Measurements from ENCODE around the gene RHPN2. TPM values are rescaled to one million over a fixed set of nuclear protein-coding genes. Genes with fewer than 3 reads are reported as not detected.
"Not testable (repeated sequence)": the region's sequence is repeated elsewhere in the genome, so short reads cannot be mapped to it uniquely, and the experiment has no call there.

Gene RHPN2
- total RNA-seq, 1 experiment from 2014 or later, result 29.2 TPM

- H4K20me1 ChIP-seq (ENCODE audit: control insufficient read depth, insufficient read depth, insufficient read length), result no peaks in the 10 kb centered on the region
- no peak overlapping the region for H2AK5ac ChIP-seq (ENCODE audit: insufficient read length, low read length)
- no peaks in the 10 kb centered on the region for H3K23me2 ChIP-seq (ENCODE audit: insufficient read length, low read depth, low read length, poor library complexity, severe bottlenecking)
- H2BK20ac ChIP-seq (ENCODE audit: low read depth, low read length, poor library complexity, severe bottlenecking), result no peak overlapping the region
- no peak for TF ChIP-seq CTCF (conservative IDR thresholded peaks at IDR 0.05)
- H4K5ac ChIP-seq (ENCODE audit: insufficient read length, low read depth, low read length), result no peak overlapping the region
- H3K9me3 Mint-ChIP-seq, result no peaks in the 10 kb centered on the region
- peaks cover 28 to 74% (median 74%) of the 10 kb centered on the region in 3 experiments for H3K36me3 Mint-ChIP-seq (ENCODE audit: insufficient read depth in 1 of 3, low read depth in 3 of 3)
- H3K27me3 ChIP-seq (ENCODE audit: insufficient read depth, low read length), result no peaks in the 10 kb centered on the region
- H3K79me2 ChIP-seq (ENCODE audit: insufficient read depth, low read length), result no peaks in the 10 kb centered on the region
- no peaks in the 10 kb centered on the region for H3K79me1 ChIP-seq (ENCODE audit: insufficient read depth, low read depth, low read length, poor library complexity, severe bottlenecking)
- H3K4me1 Mint-ChIP-seq, result no peaks in the 10 kb centered on the region
- no peaks in the 10 kb centered on the region for H3K4me1 ChIP-seq (ENCODE audit: insufficient read depth, low read length)
- no peak overlapping the region for H3K4ac ChIP-seq (ENCODE audit: low read depth, low read length)
- no peak overlapping the region for H3K23ac ChIP-seq (ENCODE audit: insufficient read length, low read depth, low read length)
- no peak overlapping the region for H3K56ac ChIP-seq (ENCODE audit: insufficient read length, low read depth, low read length)
- no peak overlapping the region for H3K18ac ChIP-seq (ENCODE audit: insufficient read length, low read depth, low read length)
- H3K27ac Mint-ChIP-seq, result no peak overlapping the region; a peak in 1 of 7 replicates
- H3K27me3 Mint-ChIP-seq (ENCODE audit: low read depth), result no peaks in the 10 kb centered on the region
- no peak overlapping the region for H3K14ac ChIP-seq (ENCODE audit: insufficient read depth, low read length)
- no peak overlapping the region for H3K4me2 ChIP-seq (ENCODE audit: insufficient read depth, insufficient read length, low read length)
- H2AFZ ChIP-seq (ENCODE audit: low read length), result no peak overlapping the region
- no CpG with 5 or more reads among the region's 14 CpGs for WGBS (ENCODE audit: extremely low coverage, insufficient read length, low lambda C conversion rate)
- no peak overlapping the region for H2BK15ac ChIP-seq (ENCODE audit: low read depth, low read length)
- H2BK120ac ChIP-seq (ENCODE audit: low read depth, low read length, poor library complexity, severe bottlenecking), result no peak overlapping the region
- no peak overlapping the region for H3K4me3 Mint-ChIP-seq
- H4K8ac ChIP-seq (replicated peaks; ENCODE audit: insufficient read length, low read depth, low read length), result no peak overlapping the region
- H3K27ac ChIP-seq (ENCODE audit: insufficient read length, low read depth, low read length), result no peak overlapping the region
- no peak overlapping the region for H3T11ph ChIP-seq (ENCODE audit: low read length)
- H2BK12ac ChIP-seq (ENCODE audit: insufficient read length, low read depth, low read length), result no peak overlapping the region
- DNase-seq, result no peak
- H3K9ac ChIP-seq (ENCODE audit: extremely low read depth, insufficient read length, low read length), result no peak overlapping the region
- H3K9me3 ChIP-seq (ENCODE audit: control insufficient read depth, low read depth, low read length), result no peaks in the 10 kb centered on the region
- H2BK5ac ChIP-seq (ENCODE audit: insufficient read length, low read length), result no peak overlapping the region
- no peak overlapping the region for H4K91ac ChIP-seq (ENCODE audit: insufficient read length, low read depth, low read length)
Observed at GRCh38 chr19:32997716-32998355, 66.9 kb downstream of the RHPN2 start.

- H2AFZ ChIP-seq (ENCODE audit: low read length); H2AK5ac ChIP-seq (ENCODE audit: insufficient read length, low read length); H3K4me2 ChIP-seq (ENCODE audit: insufficient read depth, insufficient read length, low read length); H3K23me2 ChIP-seq (ENCODE audit: insufficient read length, low read depth, low read length, poor library complexity, severe bottlenecking); H3K9me3 ChIP-seq (ENCODE audit: control insufficient read depth, low read depth, low read length); H3K79me2 ChIP-seq (ENCODE audit: insufficient read depth, low read length); H2BK5ac ChIP-seq (ENCODE audit: insufficient read length, low read length); H3K4ac ChIP-seq (ENCODE audit: low read depth, low read length); H4K20me1 ChIP-seq (ENCODE audit: control insufficient read depth, insufficient read depth, insufficient read length); H2BK12ac ChIP-seq (ENCODE audit: insufficient read length, low read depth, low read length); H4K5ac ChIP-seq (ENCODE audit: insufficient read length, low read depth, low read length); H3K4me1 ChIP-seq (ENCODE audit: insufficient read depth, low read length); H4K8ac ChIP-seq (replicated peaks; ENCODE audit: insufficient read length, low read depth, low read length); H3K9me3 Mint-ChIP-seq; H3K23ac ChIP-seq (ENCODE audit: insufficient read length, low read depth, low read length); H3K9ac ChIP-seq (ENCODE audit: extremely low read depth, insufficient read length, low read length); H3K27me3 ChIP-seq (ENCODE audit: insufficient read depth, low read length); H3K4me1 Mint-ChIP-seq; H4K91ac ChIP-seq (ENCODE audit: insufficient read length, low read depth, low read length); H3K27me3 Mint-ChIP-seq (ENCODE audit: low read depth); H2BK20ac ChIP-seq (ENCODE audit: low read depth, low read length, poor library complexity, severe bottlenecking); H3K4me3 Mint-ChIP-seq; H3K27ac ChIP-seq (ENCODE audit: insufficient read length, low read depth, low read length); H2BK120ac ChIP-seq (ENCODE audit: low read depth, low read length, poor library complexity, severe bottlenecking); DNase-seq; H2BK15ac ChIP-seq (ENCODE audit: low read depth, low read length); H3K56ac ChIP-seq (ENCODE audit: insufficient read length, low read depth, low read length); H3K18ac ChIP-seq (ENCODE audit: insufficient read length, low read depth, low read length); H3K14ac ChIP-seq (ENCODE audit: insufficient read depth, low read length); H3K79me1 ChIP-seq (ENCODE audit: insufficient read depth, low read depth, low read length, poor library complexity, severe bottlenecking); H3T11ph ChIP-seq (ENCODE audit: low read length): not testable (repeated sequence)
- Mint-ChIP-seq H3K27ac (peak overlapping the region in 1 of 3 experiments; percentile 75; a peak in 2 of 7 replicates), H3K36me3 (ENCODE audit: insufficient read depth in 1 of 3, low read depth in 3 of 3) (peaks cover 26 to 71% (median 67%) of the 10 kb centered on the region in 3 experiments)
- WGBS (ENCODE audit: extremely low coverage, insufficient read length, low lambda C conversion rate), result no CpG with 5 or more reads among the region's 7 CpGs
Observed at GRCh38 chr19:32997061-32997464, 67.6 kb downstream of the RHPN2 start.

Measured in H9 (cell line).